Ureter (tissue), 1 donor: ENCODE measurements around the gene TUBGCP6. TPM values are rescaled to one million over a fixed set of nuclear protein-coding genes. Genes with fewer than 3 reads are reported as not detected.

Source experiments
- DNase-seq: peaks from one replicate; pipeline ENCODE4 v3.0.0-alpha.2; 2020; ENCODE audit warnings: low spot score
- total RNA-seq: library from RNA; stranded (reverse); gene quantifications from one replicate; pipeline ENCODE4 v1.2.4, GENCODE V29; 2023
- donor health status: DM: yes; HTN: yes; CAD: no.

Gene TUBGCP6
- total RNA-seq, 1 donor from 2014 or later = 57.2 TPM

DNA sequence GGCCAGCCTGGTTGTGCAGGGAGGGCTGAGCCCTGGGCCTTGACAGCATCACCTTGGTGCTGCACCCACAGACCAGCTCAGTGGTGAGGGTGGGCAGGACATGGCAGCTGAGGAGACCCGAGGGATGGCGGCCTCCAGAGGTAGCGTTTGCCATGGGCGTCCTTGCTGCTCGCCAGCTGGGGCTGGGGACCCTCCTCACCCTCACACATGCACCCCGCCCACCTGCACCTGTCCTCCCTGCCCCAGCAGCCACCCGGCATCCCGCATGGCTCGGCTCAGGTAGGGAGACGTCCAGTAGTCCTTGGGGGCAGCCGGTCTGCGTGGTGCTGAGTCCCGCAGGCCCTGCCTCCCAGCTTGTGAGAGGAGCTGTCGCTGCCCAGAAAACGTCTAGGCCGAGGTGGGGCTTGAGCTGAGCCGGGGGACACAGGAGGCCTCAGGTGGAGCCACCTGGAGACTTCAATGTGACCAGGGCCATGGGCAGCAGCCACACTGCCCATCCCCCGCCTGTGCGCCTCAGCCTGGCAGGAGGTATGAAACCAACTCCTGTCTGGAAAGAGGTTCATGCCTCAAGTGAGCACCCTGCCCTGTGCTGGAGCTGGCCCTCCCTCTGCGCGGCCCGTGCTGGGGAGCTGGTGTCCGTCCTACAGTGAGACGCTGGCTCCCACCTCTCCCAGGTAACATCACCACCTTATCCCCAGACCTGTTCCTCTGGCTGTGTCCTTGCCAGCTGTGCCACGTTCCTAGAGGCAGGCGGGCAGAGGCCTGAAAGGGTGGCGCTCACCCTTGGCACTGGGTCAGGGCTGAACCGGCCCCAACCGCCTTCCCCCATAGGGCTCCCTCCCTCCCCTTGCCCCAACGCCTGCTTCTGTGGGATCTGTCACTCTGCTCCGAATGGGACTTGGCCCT lies 62.4 kb downstream of the TUBGCP6 start:
- DNase-seq = no peak

- no peak for DNase-seq
Observed at GRCh38 chr22:50180727-50181521, 63.9 kb downstream of the TUBGCP6 start.

DNA sequence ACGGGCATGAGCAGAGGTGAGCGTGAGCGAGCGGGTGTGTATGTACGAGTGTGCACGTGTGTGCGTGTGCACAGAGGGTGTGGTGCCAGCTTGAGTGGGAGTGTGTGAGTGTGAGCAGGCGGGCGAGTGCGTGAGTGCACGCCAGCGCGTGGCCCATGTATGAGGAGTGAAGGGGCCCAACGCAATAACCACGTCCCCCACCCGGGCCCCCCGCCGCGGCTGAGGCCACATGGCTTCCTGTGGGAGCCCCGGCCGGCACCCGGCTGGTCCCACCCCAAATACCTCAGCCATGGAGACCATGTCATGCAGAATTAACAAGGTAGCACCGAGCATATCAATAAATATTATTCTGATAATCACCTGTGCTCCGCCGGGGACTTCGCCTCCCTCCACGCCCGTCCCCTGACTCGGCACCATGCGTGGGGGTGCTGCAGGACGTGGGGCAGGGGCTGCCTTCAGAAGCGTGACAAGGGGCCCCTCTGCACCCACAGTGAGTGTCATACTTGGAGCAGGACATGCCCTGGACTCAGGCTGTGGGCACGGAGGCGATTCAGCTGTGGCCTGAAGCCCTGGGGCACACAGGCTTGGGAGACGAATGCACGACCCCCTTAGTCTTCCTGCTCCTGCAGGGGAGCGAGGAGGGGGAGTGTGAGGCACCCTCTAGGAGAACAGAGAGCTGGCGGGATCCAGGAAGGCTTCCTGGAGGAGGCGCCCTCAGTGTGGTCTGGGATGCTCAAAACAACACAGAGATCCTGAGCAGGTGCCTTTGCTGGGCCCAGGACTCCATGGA lies 64.7 kb downstream of the TUBGCP6 start:
- no peak for DNase-seq

- DNase-seq = no peak
Observed at GRCh38 chr22:50178871-50179869, 65.7 kb downstream of the TUBGCP6 start.

DNA sequence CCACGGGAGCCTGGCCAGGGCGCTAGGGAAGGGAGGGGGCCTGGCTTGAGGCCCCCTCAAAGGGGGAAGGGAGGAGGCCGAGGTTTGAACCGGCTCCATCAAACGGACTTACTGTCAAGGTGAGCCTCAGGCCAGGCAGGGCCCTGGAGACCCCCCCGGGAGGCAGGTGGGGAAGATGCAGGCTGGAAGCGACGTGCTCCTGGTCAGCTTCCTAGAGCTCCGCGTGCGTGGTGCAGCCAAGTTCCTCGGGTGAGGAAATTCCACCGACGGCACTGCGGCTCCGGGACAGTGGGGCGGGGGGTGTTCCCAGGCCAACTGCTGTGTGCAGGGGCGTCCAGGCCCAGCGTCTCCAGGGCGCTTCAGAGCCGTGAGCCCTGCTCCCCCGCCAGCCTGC lies 66.4 kb downstream of the TUBGCP6 start:
- DNase-seq = no peak

DNA sequence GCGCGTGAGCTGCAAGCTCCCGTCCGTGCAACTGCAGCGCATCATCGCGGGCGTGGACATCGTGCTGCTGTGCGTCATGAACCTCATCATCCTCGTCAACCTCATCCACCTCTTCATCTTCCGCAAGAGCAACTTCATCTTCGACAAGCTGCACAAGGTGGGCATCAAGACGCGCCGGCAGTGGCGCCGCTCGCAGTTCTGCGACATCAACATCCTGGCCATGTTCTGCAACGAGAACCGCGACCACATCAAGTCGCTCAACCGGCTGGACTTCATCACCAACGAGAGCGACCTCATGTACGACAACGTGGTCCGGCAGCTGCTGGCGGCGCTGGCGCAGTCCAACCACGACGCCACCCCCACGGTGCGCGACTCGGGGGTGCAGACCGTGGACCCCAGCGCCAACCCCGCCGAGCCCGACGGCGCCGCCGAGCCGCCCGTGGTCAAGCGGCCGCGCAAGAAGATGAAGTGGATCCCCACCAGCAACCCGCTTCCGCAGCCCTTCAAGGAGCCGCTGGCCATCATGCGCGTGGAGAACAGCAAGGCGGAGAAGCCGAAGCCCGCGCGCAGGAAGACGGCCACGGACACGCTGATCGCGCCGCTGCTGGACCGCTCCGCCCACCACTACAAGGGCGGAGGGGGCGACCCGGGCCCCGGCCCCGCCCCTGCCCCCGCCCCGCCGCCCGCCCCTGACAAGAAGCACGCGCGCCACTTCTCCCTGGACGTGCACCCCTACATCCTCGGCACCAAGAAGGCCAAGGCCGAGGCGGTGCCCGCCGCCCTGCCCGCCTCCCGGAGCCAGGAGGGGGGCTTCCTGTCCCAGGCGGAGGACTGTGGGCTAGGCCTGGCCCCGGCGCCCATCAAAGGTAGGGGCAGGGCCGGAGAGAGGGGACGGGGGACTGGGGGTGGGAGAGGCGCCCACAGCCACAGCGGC lies 67.0 kb downstream of the TUBGCP6 start:
- DNase-seq = no peak

GRCh38 chr22:50176850-50177536 lies 67.8 kb downstream of the TUBGCP6 start:
- DNase-seq = no peak

DNA sequence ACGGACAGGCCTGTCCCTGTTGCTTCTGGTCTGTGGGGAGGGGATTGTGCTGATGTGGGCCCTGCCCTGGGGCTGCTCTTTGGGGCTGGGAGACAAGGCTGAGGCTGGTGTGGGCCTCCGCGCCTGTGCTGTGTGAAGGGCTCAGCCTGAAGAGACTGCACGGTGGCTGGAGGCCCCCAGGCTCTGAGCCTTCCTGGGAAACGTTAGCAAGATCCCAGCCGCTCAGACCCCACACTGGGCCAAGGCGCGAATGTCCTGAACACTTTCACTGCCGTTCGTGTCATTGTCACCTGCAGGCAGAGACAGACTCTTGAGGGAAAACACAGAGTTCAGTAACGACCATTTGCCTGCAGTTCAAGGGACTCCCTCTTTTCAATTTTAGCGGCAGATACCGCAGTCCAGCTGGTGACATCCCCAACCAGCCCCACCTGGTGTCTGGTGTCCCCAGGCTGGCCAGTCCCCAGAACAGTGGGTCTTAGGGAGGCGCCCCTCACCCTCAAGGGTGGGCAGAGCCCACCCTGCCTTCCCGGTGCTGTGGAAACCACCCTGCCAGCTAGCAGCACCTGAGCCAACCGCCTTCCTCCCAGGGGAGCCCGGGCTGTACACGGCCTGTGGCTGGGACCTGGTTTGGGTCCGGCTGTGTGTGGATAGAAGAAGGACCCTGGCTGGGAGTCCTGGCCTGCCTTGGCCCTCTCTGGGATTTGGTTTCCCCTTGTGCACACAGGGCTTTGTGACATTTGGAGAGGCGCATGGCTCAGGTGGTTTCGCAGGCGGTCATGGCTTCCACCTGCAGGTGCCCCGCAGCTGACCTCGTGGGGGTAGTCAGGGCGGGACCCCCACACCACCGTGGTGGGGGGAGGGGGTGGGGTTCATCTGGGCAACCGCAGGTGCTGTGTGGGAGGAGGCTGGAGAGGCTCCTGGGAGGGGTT lies 68.6 kb downstream of the TUBGCP6 start:
- no peak for DNase-seq

DNA sequence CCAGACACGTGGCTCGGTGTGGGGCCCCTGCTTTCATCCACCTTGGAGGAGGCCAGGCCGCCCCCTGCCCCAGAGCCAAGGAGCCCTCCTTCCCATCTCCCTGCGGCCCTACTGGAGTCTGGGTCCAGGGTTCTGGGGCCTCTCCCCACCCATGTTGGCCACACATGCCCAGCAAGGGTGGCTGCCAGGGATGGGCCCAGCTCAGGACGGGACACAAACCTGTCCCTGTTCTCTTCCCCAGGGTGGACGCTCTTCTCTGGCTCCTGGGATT lies 69.7 kb downstream of the TUBGCP6 start:
- no peak for DNase-seq

DNA sequence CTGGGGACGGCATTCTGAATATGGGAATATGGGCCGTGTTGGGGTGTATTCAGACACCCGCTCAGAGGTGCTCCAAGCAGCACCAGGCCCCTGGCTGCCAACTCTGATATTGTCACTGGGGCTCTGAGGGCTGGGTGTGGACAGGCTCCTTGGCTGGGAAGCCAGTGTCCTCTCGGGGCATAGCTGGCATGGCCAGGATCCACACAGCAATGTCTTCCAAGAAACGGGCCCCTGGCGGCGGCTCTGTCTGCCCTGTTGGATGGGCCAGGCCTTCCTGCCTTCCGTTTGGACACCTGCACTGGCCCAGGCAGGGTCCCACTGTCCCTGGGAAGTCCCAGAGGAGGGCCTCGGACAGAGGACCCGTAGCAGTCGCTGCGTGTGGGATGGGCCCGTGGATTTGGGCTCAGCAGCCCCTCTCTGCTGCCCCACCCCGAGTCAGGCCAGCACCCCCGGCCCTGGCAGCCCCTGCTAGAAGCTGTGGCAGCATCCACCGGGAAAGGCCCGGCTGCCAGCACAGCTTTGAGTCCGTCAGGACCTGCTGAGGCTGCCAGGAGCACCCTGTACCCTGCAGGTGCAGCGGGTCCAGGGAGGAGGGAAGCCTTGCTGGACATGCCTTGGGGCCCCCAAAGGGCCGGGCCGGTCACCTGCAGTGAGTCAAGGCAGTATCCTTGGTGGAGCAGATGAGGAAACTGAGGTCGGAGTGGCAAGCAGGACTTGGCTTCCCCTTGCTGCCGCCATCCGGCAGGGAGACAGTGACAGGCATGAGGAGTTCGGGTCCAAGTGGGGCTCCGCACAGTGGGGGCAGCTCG lies 70.2 kb downstream of the TUBGCP6 start:
- no peak for DNase-seq

- no peak for DNase-seq
Observed at GRCh38 chr22:50173983-50174355, 70.9 kb downstream of the TUBGCP6 start.

GRCh38 chr22:50173311-50173982 lies 71.4 kb downstream of the TUBGCP6 start:
- DNase-seq = no peak

- no peak for DNase-seq
Observed at GRCh38 chr22:50171965-50172421, 72.8 kb downstream of the TUBGCP6 start.

DNA sequence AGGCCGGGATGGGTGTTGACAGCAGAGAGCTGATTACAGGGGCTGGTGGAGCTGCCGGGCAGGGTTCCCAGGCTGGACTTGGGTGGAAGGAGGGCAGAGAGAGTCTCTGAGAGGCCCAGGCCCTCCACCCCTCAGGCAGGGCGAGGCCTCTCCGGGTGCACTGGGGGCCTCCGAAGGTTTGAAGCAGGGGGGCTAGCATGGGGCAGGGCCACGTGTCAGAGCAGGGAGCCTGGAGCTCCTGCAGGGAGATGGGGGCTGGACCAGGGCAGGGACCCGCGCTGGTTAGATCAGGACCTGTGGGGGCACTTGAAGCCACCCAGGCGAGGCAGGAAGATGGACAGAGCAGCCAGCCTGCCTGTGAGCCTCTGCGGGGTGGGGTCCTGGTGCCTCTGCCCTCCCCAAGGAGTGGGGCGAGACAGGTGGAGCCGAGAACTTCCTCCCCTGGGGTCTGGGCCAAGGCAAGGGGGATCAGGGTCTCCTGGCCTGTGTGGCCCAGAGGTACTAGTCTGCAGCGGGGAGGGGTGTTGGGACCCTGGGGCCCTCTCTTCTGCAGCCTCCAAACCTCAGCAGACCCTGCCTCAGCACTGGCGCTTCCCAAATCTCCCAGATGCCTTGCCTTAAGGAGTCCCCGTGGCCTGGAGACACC lies 73.4 kb downstream of the TUBGCP6 start:
- no peak for DNase-seq

- DNase-seq = no peak
Observed at GRCh38 chr22:50170453-50171318, 74.1 kb downstream of the TUBGCP6 start, which contains the start of gene PANX2. TSS of gene PANX2 (plus strand) at chr22:50170731. CDS start at chr22:50170731, 0 bp downstream.
